ENCODE results near the gene PCDH1.
A peak's percentile ranks its signal among the peaks of the same experiment; 100 is the strongest.

The PCDH1 gene

GRCh38 chr5:141815796-141816180 is 62.4 kb downstream of the PCDH1 start:
- no peak overlapping the region for H3K4me3 ChIP-seq (ENCODE audit: insufficient read depth, low read length, poor library complexity, severe bottlenecking)
- H3K27ac ChIP-seq (ENCODE audit: low read depth, low read length), result no peak overlapping the region
- no peak for TF ChIP-seq EZH2phosphoT487 (conservative IDR thresholded peaks at IDR 0.05; ENCODE audit: low read length)
- no peak for TF ChIP-seq CTCF (IDR thresholded peaks at IDR 0.05; ENCODE audit: insufficient read depth, low read length, poor library complexity, severe bottlenecking)
- no peak overlapping the region for H3K4me2 ChIP-seq (ENCODE audit: low read depth, low read length, poor library complexity, severe bottlenecking)
- H4K20me1 ChIP-seq (ENCODE audit: low read depth, low read length), result no peaks in the 10 kb centered on the region
- no peaks in the 10 kb centered on the region for H3K36me3 ChIP-seq (ENCODE audit: low read length)
- no peaks in the 10 kb centered on the region for H3F3A ChIP-seq (ENCODE audit: insufficient read depth)
- no peaks in the 10 kb centered on the region for H3K27me3 ChIP-seq (ENCODE audit: low read length)
- H3K9ac ChIP-seq (ENCODE audit: low read length), result no peak overlapping the region
- no peaks in the 10 kb centered on the region for H3K9me3 ChIP-seq (ENCODE audit: insufficient read depth, low read length)
- no peak overlapping the region for H2AFZ ChIP-seq (ENCODE audit: low read depth, low read length, severe bottlenecking)
- no peaks in the 10 kb centered on the region for H3K79me2 ChIP-seq (ENCODE audit: insufficient read depth, low read length)
- H3K9me2 ChIP-seq (replicated peaks; ENCODE audit: insufficient read depth, low read length), result no peaks in the 10 kb centered on the region

GRCh38 chr5:141815051-141815795 is 63.0 kb downstream of the PCDH1 start:
- Histone ChIP-seq H3K9me2 (replicated peaks; ENCODE audit: insufficient read depth, low read length) (no peaks in the 10 kb centered on the region), H3K4me2 (ENCODE audit: low read depth, low read length, poor library complexity, severe bottlenecking) (no peak overlapping the region), H3K9ac (ENCODE audit: low read length) (no peak overlapping the region), H3K79me2 (ENCODE audit: insufficient read depth, low read length) (no peaks in the 10 kb centered on the region), H3K4me3 (ENCODE audit: insufficient read depth, low read length, poor library complexity, severe bottlenecking) (no peak overlapping the region), H3K27me3 (ENCODE audit: low read length) (no peaks in the 10 kb centered on the region), H3K27ac (ENCODE audit: low read depth, low read length) (no peak overlapping the region), H3K36me3 (ENCODE audit: low read length) (no peaks in the 10 kb centered on the region), H2AFZ (ENCODE audit: low read depth, low read length, severe bottlenecking) (no peak overlapping the region), H3K9me3 (ENCODE audit: insufficient read depth, low read length) (no peaks in the 10 kb centered on the region), H3F3A (ENCODE audit: insufficient read depth) (no peaks in the 10 kb centered on the region), H4K20me1 (ENCODE audit: low read depth, low read length) (no peaks in the 10 kb centered on the region)
- TF ChIP-seq EZH2phosphoT487 (conservative IDR thresholded peaks at IDR 0.05; ENCODE audit: low read length) (no peak), CTCF (IDR thresholded peaks at IDR 0.05; ENCODE audit: insufficient read depth, low read length, poor library complexity, severe bottlenecking) (no peak)

- Histone ChIP-seq H3K27ac (ENCODE audit: low read depth, low read length) (no peak overlapping the region), H3K36me3 (ENCODE audit: low read length) (no peaks in the 10 kb centered on the region), H3K4me2 (ENCODE audit: low read depth, low read length, poor library complexity, severe bottlenecking) (no peak overlapping the region)
Observed at GRCh38 chr5:141814064-141814964, 63.9 kb downstream of the PCDH1 start.

More at GRCh38 chr5:141814064-141814964, 63.9 kb downstream of the PCDH1 start:
- no peak for TF ChIP-seq EZH2phosphoT487 (conservative IDR thresholded peaks at IDR 0.05; ENCODE audit: low read length)
- TF ChIP-seq CTCF (IDR thresholded peaks at IDR 0.05; ENCODE audit: insufficient read depth, low read length, poor library complexity, severe bottlenecking), result peak; percentile 69
- Histone ChIP-seq H3K27me3 (ENCODE audit: low read length) (no peaks in the 10 kb centered on the region), H2AFZ (ENCODE audit: low read depth, low read length, severe bottlenecking) (no peak overlapping the region), H3K9me2 (replicated peaks; ENCODE audit: insufficient read depth, low read length) (no peaks in the 10 kb centered on the region), H3F3A (ENCODE audit: insufficient read depth) (no peaks in the 10 kb centered on the region), H3K4me3 (ENCODE audit: insufficient read depth, low read length, poor library complexity, severe bottlenecking) (no peak overlapping the region), H3K9ac (ENCODE audit: low read length) (no peak overlapping the region), H4K20me1 (ENCODE audit: low read depth, low read length) (no peaks in the 10 kb centered on the region), H3K9me3 (ENCODE audit: insufficient read depth, low read length) (no peaks in the 10 kb centered on the region), H3K79me2 (ENCODE audit: insufficient read depth, low read length) (no peaks in the 10 kb centered on the region)
